GM12873 (cell line): Measurements from ENCODE around the gene WDR93.

Experiments used
- CTCF ChIP-seq: IDR thresholded peaks from 2 replicates; pipeline ENCODE4 v1.5.1; 2012; ENCODE audit warnings: low read depth, mild to moderate bottlenecking, moderate library complexity, low read length, control low read depth; ENCODE audit not compliant: insufficient read depth; ENCODE audit errors: missing control alignments

Gene WDR93

DNA sequence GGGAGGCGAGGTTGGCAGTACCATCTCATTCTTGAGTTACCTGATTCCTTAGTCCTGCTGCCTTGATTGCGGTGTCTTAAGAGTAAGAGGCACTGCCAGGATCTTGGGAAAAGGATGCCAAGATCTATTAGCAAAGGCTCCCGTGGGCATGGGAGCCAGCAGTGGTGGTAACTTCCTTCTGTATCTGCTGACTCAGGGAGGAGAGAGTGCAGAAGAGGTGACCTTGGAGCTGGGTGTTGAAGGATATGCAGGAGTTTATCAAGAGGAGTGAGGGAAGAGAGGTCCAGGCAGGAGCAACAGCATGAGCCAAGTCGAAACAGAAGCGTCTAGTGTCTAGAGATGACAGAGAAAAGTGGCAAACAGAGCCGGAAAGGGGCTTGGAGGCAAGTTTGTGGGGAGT, 90.0 kb downstream of the WDR93 start:
- TF ChIP-seq CTCF: no peak

DNA sequence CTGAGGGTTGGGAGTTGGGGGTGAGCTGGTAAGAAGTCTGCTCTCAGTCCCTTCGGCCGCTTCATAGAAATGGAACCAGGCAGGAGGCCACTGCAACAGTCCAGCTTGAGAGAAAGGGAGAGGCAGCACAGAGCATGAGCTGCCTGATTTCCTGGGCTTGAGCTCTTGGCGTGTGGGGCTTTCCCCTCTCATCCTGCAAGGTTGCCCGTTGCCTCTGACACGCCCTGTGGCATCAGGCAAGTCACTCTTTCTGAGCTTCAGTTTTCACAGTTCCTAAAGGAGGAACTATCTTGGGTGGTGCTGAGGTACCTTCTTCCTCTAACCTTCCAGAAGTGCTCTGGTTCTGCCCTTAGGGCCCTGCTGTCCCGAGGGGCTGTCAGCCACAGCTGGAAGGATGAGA, 90.4 kb downstream of the WDR93 start:
- no peak for TF ChIP-seq CTCF

- no peak for TF ChIP-seq CTCF
Observed at GRCh38 chr15:89781891-89782618, 91.4 kb downstream of the WDR93 start.

- no peak for TF ChIP-seq CTCF
Observed at GRCh38 chr15:89783111-89783860, 92.7 kb downstream of the WDR93 start.

DNA sequence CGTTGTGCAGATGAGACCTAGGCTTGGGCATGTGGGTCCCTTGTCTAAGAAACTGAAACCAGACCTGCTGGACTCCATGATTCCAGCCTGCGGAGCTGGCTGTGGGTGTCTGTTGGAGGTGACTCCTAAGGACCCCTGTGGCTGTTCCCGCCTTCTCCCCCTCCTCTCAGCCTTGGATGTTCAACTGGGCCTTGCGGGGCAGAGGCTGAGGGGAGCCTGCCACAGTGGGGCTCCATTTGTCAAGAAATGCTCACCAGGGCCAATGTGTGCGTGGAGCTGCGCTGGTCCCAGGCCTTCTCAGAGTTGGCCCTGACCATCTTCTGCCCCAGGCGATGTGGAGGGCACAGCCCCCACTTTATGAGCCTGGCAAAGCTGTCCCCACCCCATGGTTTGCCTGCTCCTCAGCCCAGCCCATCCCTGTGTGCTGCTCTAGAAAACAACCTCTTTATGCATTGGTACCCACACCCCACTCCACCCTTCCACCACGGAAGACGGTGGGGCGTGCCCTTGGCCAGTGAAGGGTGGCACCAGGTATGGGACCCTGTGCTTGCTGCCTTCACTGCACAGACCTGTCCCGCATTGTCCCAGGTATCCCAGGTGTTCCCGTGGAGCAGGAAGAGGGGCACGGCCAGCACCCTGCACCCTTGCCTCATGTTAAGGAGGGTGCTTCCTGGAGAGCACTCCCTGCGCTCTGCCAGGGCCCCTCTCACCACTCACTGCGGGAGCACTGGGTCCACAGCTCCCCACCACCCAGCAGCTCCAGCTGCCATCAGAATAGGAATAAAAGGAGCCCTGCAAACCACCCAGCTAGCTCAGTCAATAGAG, 93.5 kb downstream of the WDR93 start:
- no peak for TF ChIP-seq CTCF

- TF ChIP-seq CTCF: no peak
Observed at GRCh38 chr15:89784686-89784960, 94.0 kb downstream of the WDR93 start.
